Measurements from ENCODE around the gene RAB3GAP1.
A peak's percentile ranks its signal among the peaks of the same experiment; 100 is the strongest.
"Not testable (repeated sequence)": the region's sequence is repeated elsewhere in the genome, so short reads cannot be mapped to it uniquely, and the experiment has no call there.

RAB3GAP1 gene

DNA sequence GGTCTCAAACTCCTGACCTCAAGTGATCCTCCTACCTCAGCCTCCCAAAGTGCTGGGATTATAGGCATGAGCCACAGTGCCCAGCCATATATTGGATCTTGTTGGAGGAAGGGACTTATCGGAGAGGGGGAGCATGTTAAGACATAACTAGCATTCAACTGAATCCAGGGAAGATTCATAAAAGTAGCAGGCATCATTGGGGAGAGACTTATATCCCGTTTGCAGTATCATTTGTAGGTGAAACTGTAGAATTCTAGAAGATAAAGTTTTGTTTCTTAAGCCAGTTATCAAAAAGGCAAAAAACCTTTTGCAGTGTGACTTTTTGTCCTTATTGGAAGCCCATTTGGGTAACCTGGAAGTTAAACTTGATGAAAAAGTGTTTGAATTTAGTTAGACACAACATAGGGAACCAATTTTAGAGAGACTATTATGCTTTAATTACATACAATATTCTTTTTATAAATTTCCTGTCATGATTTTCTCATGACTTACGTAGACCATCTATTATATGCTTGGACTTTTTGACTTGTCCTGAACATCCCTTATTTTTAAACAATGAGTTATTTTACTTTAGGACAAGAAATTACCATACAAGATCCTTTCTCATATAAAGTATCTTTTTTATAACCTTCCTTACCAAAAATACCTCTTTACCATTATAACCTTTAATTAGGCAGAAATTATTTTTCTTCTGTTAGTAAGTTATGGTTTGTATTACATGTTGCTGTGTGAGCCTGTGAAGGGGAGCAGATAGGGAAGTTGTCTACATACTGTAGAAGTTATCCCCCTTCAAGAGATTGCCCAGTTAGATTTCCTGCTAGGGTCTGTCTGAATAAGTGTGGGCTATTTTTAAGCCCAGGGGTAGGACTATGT, 20.3 kb downstream of the RAB3GAP1 start:
- DNase-seq: no peak
- Mint-ChIP-seq H3K36me3 (peaks cover 32 to 50% of the 10 kb centered on the region in 2 donors), H3K9me3 (peaks cover 6 to 10% of the 10 kb centered on the region in 2 donors)

DNA sequence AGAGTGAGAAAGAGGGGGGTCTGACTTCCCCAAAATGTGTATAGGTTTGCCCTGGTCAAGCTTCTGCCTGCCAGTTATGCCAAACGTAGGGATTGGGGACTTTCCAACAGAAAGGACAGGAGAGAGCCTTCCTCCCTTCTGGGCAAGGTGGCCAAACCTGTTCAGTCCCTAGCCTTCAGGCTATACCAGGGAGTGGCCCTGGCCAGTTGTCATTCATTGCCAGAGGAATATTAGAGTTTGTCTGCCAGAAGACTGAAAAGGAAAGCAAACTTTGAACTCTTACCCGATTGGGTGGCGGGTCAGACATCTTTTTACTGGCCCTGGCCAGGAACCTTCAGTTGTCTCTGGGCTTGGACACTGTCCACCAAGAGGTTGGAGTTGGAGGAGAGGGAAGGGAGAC, 22.1 kb downstream of the RAB3GAP1 start:
- Mint-ChIP-seq H3K27me3 (no peaks in the 10 kb centered on the region), H3K4me3 (no peak overlapping the region), H3K9me3 (peaks cover 7 to 10% of the 10 kb centered on the region in 2 donors), H3K27ac (no peak overlapping the region), H3K36me3 (peaks cover 38 to 50% of the 10 kb centered on the region in 2 donors), H3K4me1 (peaks cover 15 to 28% of the 10 kb centered on the region in 2 donors)
- no peak for ATAC-seq (replicated peaks)
- DNase-seq: no peak

More for the DNA sequence above, 20.3 kb downstream of the RAB3GAP1 start:
- H3K4me3 Mint-ChIP-seq: no peak overlapping the region
- no peak for ATAC-seq (replicated peaks)
- H3K4me1 Mint-ChIP-seq: peaks cover 12 to 20% of the 10 kb centered on the region in 2 donors
- no peaks in the 10 kb centered on the region for H3K27me3 Mint-ChIP-seq
- no peak overlapping the region for H3K27ac Mint-ChIP-seq

DNA sequence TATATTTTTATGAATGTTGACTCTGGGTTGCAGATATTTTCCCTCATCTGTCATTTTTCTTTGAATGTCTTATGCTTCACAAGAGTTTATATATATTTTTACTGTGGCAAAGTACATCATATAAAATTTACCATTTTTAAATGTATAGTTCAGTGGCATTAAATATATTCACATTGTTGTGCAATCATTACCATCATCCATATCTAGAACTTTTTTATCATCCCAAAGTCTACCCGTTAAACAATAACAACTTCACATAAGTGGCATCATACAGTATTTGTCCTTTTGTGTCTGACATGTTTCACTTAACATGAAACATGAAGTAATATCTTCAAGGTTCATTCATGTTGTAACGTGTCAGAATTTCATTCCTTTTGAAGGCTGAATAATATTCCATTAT, 24.5 kb downstream of the RAB3GAP1 start:
- Mint-ChIP-seq H3K9me3 (peaks cover 7 to 10% of the 10 kb centered on the region in 2 donors), H3K4me3 (no peak overlapping the region), H3K27ac (no peak overlapping the region), H3K36me3 (peaks cover 33 to 48% of the 10 kb centered on the region in 2 donors), H3K4me1 (peaks cover 19 to 30% of the 10 kb centered on the region in 2 donors), H3K27me3 (no peaks in the 10 kb centered on the region)
- DNase-seq (no peak), ATAC-seq (replicated peaks) (no peak)

DNA sequence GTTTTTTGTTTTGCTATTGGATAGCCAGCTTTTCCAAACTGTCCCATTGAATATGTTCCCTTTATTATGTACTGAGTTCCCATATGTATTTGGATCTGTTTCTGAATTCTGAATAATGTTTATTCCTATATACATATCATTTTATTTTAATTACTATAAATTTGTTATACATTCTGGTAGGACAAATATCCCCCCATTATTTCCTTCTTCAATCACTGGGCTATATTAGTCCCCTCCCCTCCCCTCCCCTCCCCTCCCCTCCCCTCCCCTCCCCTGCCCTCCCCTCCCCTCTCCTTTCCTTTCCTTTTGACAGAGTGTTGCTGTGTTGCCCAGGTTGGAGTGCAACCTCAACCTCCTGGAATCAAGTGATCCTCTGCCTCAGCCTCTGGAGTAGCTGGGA, 26.3 kb downstream of the RAB3GAP1 start:
- ATAC-seq (replicated peaks): no peak
- no peak for DNase-seq
- no peak overlapping the region for H3K27ac Mint-ChIP-seq
- peaks cover 30 to 45% of the 10 kb centered on the region in 2 donors for H3K36me3 Mint-ChIP-seq
- no peaks in the 10 kb centered on the region for H3K27me3 Mint-ChIP-seq
- no peak overlapping the region for H3K4me3 Mint-ChIP-seq
- peaks cover 16 to 30% of the 10 kb centered on the region in 2 donors for H3K4me1 Mint-ChIP-seq
- H3K9me3 Mint-ChIP-seq: peaks cover 0 to 2% of the 10 kb centered on the region in 2 donors

DNA sequence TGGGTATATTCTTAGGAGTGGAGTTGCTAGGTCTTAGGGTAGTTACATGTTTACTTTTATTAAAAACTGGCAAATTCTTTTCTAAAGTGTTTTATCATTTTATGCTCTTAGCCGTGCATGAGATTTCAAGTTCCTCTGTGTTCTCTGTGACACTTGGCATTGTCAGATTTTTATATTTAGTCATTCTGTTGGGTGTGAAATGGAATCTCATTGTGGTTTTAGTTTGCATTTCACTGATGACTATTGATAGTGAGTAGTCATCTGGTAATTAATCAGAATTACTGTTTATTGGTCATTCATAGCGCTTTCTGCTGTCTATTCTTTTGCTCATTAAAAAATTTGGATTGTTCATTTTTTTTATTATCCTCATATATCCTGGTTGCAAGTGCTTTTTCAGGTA, 34.1 kb downstream of the RAB3GAP1 start:
- ATAC-seq (replicated peaks): no peak
- Mint-ChIP-seq H3K9me3 (peaks cover 4% of the 10 kb centered on the region in 2 donors), H3K27ac (no peak overlapping the region), H3K27me3 (no peaks in the 10 kb centered on the region), H3K36me3 (peaks cover 26 to 43% of the 10 kb centered on the region in 2 donors), H3K4me1 (peaks cover 4 to 30% of the 10 kb centered on the region in 2 donors), H3K4me3 (no peak overlapping the region)
- DNase-seq: no peak

DNA sequence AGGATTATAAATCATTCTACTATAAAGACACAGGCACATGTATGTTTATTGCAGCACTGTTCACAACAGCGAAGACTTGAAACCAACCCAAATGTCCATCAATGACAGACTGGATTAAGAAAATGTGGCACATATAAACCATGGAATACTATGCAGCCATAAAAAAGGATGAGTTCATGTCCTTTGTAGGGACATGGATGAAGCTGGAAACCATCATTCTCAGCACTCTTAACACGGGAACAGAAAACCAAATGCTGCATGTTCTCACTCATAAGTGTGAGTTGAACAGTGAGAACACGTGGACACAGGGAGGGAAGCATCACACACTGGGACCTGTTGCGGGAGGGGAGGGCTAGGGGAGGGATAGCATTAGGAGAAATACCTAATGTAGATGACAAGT, 37.5 kb downstream of the RAB3GAP1 start:
- H3K4me3 Mint-ChIP-seq; H3K9me3 Mint-ChIP-seq; ATAC-seq (replicated peaks); DNase-seq; H3K27ac Mint-ChIP-seq; H3K27me3 Mint-ChIP-seq: not testable (repeated sequence)
- Mint-ChIP-seq H3K4me1 (peaks cover 2 to 23% of the 10 kb centered on the region in 2 donors), H3K36me3 (peaks cover 33 to 50% of the 10 kb centered on the region in 2 donors)

DNA sequence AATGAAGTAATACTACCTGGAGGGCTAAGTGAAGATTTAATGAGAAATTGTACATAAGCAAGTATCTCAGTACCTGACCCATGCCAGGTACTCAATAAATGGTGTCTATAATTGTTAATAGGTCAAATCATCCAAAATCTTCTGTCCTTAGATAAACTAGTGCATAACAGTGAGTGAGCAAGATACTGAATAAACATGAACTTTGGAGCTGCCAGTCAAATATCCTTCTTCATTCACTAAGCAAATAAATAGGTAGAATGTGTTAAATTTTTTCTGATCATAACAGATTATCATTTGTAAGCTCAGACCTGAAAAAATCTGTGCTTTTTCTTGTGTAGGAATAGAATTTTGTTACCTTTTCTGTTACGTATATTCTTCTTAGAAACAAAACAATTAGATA, 39.6 kb downstream of the RAB3GAP1 start:
- Mint-ChIP-seq H3K36me3 (peaks cover 37 to 49% of the 10 kb centered on the region in 2 donors), H3K27ac (no peak overlapping the region), H3K9me3 (peaks cover 0 to 2% of the 10 kb centered on the region in 2 donors), H3K4me3 (no peak overlapping the region), H3K4me1 (peaks cover 0 to 4% of the 10 kb centered on the region in 2 donors), H3K27me3 (no peaks in the 10 kb centered on the region)
- DNase-seq (no peak), ATAC-seq (replicated peaks) (no peak)

DNA sequence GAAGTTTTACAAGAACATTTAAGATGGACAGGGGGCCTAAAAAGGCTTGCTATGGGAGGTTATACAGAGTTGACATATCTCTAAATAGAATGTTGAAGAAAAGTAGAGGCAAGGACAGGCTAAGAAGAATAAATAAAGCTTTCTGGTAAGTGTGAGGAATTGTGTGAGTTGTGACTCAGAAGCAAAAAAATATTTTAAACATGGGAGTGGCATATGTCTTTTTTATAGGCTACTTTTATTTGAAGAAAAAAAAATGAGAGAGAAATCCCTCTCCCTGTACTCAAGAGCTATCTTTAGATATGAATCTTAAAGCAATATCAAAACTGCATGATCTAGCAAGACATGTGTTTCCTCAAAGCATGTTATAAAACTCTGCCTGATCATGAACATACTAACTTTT, 41.1 kb downstream of the RAB3GAP1 start:
- peaks cover 2 to 7% of the 10 kb centered on the region in 2 donors for H3K4me1 Mint-ChIP-seq
- no peak for ATAC-seq (replicated peaks)

DNA sequence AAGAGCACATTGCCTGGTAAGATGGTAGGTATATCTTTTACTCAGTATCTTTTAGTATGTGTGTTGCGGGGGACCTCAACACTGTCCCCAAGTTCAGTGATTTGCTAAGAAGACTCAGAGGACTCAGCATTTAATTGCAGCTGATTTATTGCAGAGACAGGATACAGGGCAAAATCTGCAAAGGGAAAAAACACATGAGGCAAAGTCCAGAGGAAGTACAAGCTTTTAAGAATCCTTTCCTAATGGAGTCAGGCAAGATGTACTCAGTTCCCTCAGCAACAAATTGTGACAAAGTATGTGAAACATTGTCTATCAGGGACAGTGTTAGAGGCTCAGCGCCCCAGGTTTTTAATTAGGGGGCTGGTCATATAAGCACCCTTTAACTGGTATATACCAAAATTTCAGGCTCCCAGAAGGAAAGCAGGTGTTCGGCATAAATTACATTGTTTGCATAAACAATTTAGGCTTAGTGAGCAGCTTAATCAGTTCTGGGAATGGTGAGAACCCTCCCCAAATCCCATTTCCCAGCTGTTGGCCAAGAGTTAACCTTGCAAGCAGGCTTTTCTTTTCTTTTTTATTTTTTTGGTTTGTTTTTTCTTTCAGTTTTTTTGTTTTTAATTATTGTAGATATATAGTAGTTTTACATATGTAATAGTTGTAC, 41.7 kb downstream of the RAB3GAP1 start:
- H3K4me3 Mint-ChIP-seq: no peak overlapping the region
- peaks cover 44 to 53% of the 10 kb centered on the region in 2 donors for H3K36me3 Mint-ChIP-seq
- no peaks in the 10 kb centered on the region for H3K27me3 Mint-ChIP-seq

More for the DNA sequence above, 41.1 kb downstream of the RAB3GAP1 start:
- no peak for DNase-seq
- peaks cover 0 to 2% of the 10 kb centered on the region in 2 donors for H3K9me3 Mint-ChIP-seq
- H3K27ac Mint-ChIP-seq: peak overlapping the region; percentile 20
- H3K4me3 Mint-ChIP-seq: no peak overlapping the region
- no peaks in the 10 kb centered on the region for H3K27me3 Mint-ChIP-seq
- H3K36me3 Mint-ChIP-seq: peaks cover 44 to 54% of the 10 kb centered on the region in 2 donors

DNA sequence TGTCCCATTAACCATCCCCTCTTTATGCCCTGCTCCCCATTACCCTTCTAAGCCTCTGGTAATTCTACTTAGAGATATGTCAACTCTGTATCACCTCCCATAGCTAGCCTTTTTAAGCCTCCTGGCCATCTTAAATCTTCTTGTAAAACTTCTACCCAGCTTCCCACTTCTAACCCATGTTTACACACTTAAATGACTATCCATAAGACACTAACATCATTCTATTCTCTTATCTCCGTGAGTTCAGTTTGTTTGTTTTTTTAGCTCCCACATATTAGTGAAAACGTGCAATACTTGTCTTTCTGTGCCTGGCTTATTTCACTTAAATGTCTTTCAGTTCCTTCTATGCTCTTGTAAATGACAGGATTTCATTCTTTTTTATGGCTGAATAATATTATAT, 42.4 kb downstream of the RAB3GAP1 start:
- no peak overlapping the region for H3K4me3 Mint-ChIP-seq
- H3K4me1 Mint-ChIP-seq: peaks cover 2 to 8% of the 10 kb centered on the region in 2 donors
- DNase-seq (no peak), ATAC-seq (replicated peaks) (no peak)
- peaks cover 39 to 53% of the 10 kb centered on the region in 2 donors for H3K36me3 Mint-ChIP-seq
- H3K27me3 Mint-ChIP-seq: no peaks in the 10 kb centered on the region
- no peak overlapping the region for H3K27ac Mint-ChIP-seq
- no peaks in the 10 kb centered on the region for H3K9me3 Mint-ChIP-seq

More for the DNA sequence above, 41.7 kb downstream of the RAB3GAP1 start:
- Mint-ChIP-seq H3K4me1 (peaks cover 2 to 8% of the 10 kb centered on the region in 2 donors), H3K9me3 (peaks cover 0 to 2% of the 10 kb centered on the region in 2 donors), H3K27ac (peak overlapping the region; percentile 20)
- ATAC-seq (replicated peaks) (no peak), DNase-seq (no peak)

DNA sequence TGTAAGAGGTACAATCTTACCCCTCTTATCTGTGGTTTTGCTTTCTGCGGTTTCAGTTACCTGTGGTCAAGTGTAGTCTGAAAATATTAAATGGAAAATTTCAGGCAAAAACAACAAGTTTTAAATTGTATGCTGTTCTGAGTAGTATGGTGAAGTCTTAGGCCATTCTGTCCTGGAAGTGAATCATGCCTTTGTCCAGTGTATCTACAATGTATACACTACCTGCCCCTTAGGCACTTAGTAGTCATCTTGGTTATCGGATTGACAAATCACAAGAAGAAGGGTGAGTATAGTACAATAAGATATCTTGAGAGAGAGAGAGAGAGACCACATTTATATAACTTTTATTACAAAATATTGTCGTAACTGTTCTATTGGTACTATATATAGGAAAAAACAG, 43.5 kb downstream of the RAB3GAP1 start:
- Mint-ChIP-seq H3K4me1 (peaks cover 2 to 8% of the 10 kb centered on the region in 2 donors), H3K36me3 (peaks cover 41 to 56% of the 10 kb centered on the region in 2 donors), H3K9me3 (no peaks in the 10 kb centered on the region), H3K27ac (no peak overlapping the region), H3K27me3 (no peaks in the 10 kb centered on the region), H3K4me3 (no peak overlapping the region)
- DNase-seq: no peak
- ATAC-seq (replicated peaks): no peak

DNA sequence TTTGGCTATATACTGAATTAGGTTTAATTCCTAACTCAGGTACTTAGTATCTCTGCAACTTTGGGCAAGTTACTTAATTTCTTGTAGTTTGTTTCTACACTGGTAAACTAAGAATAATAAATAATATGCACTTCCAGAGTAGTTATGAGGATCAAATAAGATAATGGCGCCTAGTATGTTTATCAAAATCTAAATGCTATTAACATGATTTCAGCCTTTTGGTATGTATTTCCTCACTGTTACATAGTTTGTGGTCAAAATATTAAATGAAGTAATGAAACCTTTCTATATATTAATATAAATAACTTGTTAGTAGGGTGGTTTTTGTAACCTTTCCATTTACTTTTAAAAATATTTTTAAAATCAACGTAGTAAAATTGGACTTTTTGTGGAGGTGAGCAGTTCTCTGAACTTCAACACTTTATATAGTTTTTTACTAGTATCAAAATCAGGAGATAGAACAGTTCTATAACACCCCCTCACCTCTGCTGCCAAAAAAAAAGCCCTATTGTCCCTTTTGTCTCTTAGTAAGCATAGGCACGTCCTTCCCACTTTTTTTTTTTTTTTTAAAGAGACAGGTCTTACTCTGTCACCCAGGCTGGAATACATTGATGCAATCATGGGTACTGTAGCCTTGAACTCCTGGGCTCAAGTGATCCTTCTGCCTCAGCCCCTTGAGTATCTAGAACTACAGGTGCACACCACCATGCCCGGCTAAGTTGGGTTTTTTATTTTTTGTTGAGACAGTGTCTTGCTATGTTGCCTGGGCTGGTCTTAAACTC, 44.8 kb downstream of the RAB3GAP1 start:
- DNase-seq (no peak), ATAC-seq (replicated peaks) (no peak)
- Mint-ChIP-seq H3K36me3 (peaks cover 43 to 60% of the 10 kb centered on the region in 2 donors), H3K27ac (no peak overlapping the region), H3K9me3 (no peaks in the 10 kb centered on the region), H3K27me3 (no peaks in the 10 kb centered on the region), H3K4me3 (no peak overlapping the region), H3K4me1 (peaks cover 2 to 8% of the 10 kb centered on the region in 2 donors)

DNA sequence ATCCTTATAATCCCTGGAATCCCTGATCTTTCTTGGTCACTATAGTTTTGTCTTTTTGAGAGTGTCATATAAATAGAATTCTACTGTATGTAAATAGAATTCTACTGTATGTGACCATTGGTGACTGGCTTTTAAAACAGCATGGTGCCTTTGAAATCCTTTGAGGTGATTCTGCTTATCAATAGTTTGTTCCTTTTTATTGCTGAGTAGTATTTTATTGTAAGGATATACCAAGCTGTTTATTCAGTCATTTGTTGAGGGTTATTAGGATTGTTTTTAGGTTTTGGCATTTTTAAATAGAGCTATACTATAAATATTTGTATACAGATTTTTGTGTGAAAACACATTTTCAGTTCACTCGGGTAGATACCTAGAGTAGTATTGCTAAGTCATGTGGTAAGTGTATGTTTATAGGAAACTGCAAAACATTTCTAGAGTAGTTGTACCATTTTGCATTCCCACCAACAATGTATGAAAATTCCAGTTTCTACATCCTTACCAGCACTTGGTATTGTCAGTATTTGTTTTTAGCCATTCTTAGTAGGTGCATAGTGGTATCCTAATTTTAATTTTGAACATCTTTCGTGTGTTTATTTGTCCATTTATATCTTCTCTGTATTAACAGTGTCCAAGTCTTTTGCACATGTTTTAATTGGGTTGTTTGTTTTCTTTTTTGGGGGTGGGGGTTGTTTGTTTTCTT, 45.6 kb downstream of the RAB3GAP1 start:
- Mint-ChIP-seq H3K27ac (no peak overlapping the region), H3K36me3 (peaks cover 41 to 60% of the 10 kb centered on the region in 2 donors), H3K4me1 (peaks cover 2 to 8% of the 10 kb centered on the region in 2 donors), H3K9me3 (no peaks in the 10 kb centered on the region), H3K27me3 (no peaks in the 10 kb centered on the region), H3K4me3 (no peak overlapping the region)
- DNase-seq (no peak), ATAC-seq (replicated peaks) (no peak)

All from stimulated activated naive B cell treated with anti-CD40 and anti-IgM and Interleukin-4, amounts not matched to agents 10 μg/mL and 1 μg/mL and 100 μg/mL, for 72 hours (primary cell).